Fibroblast of skin of right biceps (primary cell): ENCODE measurements around the gene TRERF1.

Experiments used
- DNase-seq: peaks from one replicate; pipeline ENCODE4 v3.0.0-alpha.2; 2013

Gene TRERF1

DNA sequence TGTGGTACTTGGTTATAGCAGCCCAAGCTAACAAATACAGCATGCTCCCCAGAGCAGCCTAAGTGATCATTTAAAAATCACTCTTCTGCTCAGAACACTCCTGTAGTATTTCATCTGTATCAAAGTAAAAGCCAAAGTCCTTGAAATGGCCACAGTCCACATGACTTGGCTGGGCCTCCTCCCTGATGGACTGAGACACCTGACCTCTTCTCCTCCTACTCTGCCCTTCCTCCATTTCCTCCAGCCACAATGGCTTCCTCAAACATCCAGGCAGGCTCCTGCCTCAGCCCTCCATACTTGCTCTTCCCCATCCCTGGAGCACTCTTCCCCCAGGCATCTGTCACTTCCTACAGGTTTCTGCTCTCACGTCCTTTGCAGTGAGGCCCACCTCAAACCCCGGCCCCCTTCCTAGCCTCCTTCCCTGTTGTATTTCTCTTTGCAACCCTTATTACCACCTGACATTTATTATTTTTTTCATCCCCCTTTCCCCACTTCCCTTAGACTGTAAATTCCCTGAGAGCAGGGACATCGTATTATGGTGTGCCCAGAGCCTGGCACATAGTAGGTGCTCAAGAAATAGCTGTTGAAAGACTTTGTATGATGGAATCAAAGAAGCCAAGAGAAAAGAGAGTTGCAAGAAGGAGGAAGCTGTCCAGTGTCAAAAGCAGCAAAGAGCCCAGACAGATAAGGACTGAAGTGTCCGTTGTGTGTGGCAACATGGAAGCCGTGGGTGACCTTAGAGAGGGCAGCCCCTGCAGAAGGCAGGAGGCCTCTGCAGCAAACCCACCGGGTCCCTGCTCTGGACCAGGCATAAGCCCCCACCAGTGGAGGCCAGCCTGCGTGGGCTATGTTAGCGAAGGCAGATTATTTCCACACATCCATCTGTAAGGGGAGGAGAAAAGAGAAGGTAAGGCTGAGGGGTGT lies 87.5 kb downstream of the TRERF1 start:
- no peak for DNase-seq

DNA sequence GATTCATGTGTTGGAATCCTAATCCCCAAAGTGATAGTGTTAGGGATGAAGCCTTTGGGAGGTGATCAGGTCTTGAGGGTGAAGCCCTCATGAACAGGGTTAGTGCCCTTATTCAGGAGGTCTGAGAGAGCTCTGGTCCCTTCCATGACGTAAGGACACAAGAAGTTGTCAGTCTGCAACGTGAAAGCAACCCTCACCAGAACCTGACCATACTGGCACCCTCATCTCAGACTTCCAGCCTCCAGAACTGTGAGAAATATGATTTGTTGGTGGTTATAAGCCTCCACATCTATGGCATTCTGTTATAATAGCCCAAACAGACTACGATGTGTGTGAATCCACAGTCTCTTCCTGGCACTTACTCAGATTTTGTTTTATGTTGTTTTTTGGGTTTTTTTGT lies 90.7 kb downstream of the TRERF1 start:
- DNase-seq, result no peak

DNA sequence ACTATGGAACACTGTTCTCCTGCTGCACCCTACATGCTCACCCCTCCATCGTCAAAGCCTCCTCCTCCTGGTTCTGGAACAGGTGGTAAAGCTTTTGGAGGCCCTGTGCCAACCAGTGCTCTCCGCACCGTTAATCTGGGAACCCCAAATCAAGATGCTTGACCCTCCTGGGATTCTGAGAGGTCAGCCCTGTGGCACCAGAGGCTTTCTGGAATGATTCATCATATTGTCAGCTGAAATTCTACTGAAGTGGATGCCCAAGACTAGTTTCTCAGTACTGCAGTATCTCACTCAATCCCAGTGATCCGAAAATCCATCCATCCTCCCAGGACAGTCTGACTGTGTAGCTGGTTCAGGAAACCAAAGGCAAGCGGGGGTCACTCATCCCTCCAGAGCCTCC lies 92.7 kb downstream of the TRERF1 start:
- no peak for DNase-seq

DNA sequence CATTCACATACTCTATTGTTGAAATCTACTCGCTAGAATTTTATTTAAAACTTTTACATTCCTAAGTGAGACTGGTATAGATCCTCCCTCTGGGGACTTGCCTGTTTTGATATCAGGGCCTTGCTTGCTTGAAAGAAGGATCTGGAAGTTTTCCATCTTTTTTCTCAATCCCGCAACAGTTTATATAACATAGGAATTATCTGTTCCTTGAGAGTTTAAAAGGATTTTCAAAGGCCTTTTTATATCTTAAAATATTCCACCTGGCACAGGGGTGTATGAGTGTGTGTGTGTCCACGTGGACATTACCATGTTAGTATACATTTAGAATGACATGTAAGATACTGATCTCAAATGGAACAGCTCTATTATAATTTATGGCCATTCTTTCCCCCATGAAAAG lies 96.3 kb downstream of the TRERF1 start:
- no peak for DNase-seq

DNA sequence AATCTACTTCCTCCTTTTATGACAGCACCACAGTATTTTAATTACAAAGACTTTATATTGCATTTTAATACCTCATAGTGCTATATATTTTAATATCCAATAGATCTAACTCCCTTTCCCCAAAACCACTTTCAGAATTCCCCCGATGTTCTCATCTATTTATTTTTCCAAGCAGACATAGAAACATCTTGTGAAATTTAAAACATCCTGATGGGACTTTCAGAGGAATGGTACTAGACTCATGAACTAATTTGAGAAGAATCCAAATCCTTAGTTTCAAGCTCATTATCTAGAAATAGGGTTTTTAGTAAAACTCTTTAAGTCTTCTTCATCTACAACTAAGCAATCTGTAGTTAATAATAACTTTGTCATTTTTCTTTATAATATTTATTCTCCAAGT lies 97.0 kb downstream of the TRERF1 start:
- DNase-seq, result peak; percentile 37

DNA sequence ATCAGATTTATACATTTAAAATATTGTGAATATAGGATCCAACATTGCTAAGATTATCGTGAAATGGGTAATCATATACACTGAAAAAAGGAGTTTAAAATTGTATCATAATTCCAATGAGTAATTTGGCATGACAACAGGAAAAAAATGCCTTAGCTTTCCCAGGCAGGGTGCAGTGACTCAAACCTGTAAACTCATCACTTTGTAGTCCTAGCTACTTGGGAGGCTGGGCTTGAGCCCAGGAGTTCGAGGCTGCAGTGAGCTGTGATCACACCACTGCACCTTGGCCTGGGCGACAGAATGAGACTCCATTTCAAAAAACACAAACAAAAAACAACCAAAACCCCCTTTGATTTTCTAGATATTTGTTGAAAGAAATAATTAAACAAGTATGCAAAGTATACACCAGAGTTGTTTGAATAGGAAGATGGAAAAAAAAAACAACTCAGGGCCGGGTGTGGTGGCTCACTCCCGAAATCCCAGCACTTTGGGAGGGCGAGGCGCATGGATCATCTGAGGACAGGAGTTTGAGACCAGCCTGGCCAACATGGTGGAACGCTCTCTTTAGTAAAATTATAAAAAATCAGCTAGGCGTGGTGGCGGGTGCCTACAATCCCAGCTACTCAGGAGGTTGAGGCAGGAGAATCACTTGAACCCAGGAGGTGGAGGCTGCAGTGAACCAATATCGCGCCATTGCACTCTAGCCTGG lies 98.7 kb downstream of the TRERF1 start:
- DNase-seq, result peak; percentile 85

DNA sequence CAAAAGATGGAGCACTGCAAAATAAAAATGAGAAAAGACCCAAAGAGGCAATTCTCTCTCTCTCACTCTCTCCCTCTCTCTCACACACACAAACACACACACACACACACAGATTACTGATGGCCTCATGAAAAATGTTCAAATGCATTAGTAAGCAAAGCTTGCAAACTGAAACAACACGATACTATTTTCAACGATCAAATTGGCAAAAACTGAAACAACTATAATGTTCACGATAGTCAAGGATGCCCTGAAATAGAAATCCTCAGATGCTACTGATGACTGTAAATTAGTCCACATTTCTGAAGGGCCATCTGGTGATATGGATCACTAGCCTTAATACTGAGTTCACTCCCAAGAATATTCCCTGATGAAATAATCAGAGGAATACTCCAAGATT lies 100.8 kb downstream of the TRERF1 start:
- DNase-seq, result no peak

DNA sequence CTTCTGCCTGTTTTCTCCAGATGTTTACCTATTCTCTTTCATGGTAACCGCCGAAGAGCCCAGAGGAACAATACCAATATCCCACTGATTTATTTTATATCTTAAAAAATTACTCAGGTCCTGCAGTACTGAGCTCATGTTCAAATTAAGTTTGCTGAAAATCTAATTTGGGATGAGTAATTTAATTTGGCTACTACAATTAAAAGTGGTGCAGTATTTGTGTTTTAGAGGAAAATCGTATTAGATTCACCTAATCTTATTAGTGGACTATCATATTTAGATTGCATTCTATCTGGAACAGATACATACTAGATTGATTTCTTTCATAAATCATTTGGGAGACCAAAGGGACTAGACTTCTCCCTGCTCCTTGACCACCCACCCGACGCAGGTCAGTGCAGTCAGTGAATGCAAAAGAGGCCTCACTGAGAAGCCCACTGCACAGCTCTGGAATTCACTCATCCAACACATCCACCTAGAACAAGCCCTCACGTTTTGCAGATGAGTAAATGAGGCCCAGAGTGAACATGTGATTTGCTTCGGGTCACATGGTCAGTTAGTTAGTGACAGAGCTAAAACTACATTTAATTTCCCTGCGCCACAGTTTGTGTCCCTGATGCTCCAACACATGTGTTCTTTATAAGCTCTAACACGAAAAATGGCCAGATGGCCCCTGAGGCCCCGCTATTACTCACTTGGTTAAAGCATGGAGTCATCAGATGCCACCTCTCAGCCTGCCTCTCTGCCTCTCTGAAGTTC lies 101.8 kb downstream of the TRERF1 start:
- peak; percentile 59 for DNase-seq

DNA sequence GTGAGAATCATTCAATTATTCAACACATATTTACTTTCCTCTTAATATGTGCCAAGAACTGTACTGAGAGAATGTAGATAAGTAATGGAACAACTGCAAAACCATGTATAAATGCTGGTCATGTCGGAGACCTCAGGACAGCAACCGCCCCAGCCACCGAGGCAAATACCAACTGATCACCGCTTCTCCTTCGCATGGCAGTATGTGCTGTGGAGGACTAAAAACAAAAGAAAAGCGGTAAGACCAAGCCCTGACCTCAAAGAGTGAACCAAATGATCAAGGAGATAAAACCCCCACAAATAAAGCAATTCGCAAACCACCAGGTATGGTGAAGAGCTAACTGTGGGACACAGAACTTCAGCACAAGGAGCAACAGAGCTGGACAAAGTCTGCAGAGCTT lies 104.3 kb downstream of the TRERF1 start:
- no peak for DNase-seq

DNA sequence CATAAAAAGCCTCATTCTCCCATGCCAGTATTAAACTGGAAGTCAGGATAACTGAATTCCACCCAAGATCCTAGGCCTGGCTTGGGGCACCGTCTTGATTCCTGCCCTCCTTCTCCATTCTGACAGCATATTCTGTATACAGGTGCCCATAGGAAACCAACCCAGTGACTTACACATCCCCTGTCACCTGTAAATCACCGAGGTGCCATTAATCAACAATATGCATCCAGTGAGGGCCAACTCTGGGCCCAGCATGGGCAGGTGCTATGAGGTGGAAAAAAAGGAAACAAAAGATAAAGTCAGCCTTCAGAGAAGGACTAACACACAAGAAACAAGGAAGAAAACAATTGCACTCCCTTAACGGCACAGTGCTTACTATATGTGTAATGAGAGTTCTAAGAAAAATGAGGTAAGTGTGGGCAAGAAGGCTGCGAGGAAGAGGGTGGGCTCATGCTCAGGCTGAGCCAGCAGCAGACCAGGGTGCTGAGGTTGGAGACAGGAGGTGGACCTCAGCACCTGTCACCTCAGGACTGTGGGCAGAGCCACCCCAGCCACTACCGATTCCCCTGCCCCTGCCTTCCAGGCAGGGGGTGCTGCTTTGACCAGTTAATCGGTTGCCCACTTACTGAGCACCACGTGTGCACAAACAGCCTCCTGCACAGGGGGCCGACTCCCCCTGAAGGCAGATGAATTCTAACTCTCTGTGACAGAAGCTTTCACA lies 105.9 kb downstream of the TRERF1 start:
- no peak for DNase-seq

DNA sequence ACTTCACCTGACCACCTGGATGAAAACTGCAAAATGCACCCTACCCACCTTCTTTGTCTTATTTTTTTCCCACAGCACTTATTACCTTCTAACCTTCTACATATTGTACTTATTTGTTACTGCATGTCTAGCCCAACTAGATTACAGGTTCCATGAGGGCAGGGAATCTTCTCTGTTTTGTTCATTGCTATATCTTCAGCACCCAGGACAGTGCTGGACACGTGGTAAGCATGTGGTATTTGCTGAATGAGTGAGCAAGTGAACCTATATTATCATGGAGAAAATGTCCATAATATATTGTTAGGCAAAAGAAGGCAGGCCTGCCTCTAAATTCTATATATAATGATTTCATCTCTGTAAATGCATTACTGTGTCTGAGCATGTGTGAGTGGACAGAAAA lies 107.0 kb downstream of the TRERF1 start:
- DNase-seq, result no peak

DNA sequence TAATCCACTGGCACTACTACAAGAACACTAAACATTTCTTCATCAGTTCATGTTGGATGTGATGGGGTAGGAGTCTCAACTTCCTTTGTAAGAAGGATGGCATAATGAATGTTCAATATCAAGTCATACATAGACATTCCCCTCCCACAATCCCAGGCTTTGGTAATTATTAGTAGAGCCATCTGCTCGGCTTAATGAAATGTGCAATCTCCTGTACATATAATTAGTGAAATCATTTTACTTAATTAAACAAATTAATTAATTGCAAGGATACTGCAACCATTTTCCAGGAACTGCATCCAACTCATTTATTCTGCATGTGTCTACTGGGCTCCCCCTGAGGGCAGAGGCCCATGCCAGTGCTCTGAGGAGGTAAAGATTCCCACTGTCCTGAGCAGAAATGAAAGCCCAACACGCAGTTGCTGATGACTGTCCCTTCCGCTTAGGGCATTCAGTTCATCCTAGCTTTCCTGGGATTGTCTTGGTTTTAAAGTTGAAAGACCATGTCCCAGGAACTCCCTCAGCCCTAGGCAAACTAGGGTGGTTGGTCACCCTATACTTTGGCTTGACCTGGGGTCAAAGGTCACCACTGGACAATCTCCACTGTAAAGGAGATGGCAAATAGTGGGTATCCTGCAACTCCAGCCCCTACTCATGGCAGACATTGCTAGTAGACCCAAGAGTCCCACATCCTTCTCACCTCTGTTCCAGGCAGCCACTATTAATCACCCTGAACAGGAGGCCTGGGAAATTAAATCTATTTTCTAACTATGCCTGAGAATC lies 109.8 kb downstream of the TRERF1 start:
- no peak for DNase-seq

DNA sequence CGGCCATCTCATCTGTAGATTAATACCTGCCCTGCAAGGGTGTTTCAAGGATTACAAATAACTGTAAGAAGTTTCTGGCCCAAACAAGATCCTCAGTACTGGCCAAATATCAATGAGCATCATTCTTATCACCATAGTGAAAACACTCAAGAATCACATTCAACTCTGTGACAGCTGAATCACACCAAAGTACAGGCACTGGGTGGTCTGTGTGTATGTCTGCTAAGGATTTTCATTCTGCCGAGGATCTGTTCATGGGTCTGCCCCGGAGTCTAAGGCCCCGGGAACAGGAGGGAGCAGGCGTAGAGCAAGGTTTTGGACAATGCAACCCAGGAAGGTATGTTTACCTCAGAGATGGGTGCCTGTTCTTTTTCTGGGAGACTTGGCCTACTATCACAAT lies 110.5 kb downstream of the TRERF1 start:
- DNase-seq, result no peak

DNA sequence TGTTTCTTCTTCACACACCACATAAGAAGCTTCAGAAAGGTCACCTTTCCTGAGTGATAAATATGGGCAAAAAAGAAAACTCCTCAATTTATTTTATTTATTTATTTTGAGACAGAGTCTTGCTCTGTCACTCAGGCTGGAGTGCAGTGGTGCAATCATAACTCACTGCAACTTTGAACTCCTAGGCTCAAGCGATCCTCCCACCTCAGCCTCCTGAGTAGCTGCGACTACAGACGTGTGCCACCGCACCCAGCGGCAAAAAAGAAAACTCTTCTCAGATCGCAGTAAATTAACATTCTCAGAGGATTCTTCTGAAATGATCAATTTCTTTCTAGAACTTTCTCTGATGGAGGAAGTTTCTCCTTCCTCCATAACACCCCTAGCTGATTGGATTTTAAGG lies 111.2 kb downstream of the TRERF1 start:
- DNase-seq, result no peak

DNA sequence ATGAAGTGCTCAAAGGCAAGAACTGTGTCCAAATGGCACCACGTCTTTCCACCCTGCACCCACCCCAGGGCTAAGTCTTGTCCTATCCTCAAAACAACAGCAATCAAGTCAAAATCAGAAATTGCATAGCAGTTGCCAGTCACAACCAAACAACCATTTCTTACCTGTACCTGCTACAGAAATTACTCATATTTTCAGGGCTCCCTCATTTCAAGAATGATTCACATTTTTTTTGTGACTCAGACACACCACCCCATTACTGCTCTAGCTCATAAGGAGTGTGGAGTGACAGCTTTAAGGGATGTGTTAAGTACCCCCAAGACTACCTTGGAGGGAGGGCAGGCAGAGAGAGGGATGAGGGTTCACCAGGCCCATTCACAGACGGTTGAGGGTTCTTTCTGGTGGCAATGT lies 111.7 kb downstream of the TRERF1 start:
- DNase-seq, result no peak

DNA sequence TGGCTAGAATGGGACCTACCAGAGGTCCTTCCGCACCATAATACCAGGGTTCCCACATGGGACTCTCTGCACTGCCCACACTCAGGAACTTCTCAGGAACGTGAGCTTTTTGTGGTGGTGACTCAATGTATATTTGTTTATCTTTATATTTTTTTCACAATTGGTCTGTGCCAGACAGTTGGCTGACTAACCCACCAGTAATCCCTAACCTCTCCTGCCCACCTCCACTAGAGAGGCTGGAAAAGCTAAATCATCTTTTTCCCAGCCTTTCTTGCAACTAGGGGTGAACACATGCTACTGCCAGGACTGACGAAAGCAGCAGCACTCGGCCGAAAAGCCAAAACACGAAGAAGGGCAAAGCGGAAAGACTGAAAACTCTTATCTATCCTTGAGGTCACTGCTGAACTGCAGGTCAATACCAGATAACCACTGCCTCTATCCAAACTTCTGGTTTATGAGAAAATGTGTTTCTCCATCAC lies 112.9 kb downstream of the TRERF1 start:
- peak; percentile 98 for DNase-seq

DNA sequence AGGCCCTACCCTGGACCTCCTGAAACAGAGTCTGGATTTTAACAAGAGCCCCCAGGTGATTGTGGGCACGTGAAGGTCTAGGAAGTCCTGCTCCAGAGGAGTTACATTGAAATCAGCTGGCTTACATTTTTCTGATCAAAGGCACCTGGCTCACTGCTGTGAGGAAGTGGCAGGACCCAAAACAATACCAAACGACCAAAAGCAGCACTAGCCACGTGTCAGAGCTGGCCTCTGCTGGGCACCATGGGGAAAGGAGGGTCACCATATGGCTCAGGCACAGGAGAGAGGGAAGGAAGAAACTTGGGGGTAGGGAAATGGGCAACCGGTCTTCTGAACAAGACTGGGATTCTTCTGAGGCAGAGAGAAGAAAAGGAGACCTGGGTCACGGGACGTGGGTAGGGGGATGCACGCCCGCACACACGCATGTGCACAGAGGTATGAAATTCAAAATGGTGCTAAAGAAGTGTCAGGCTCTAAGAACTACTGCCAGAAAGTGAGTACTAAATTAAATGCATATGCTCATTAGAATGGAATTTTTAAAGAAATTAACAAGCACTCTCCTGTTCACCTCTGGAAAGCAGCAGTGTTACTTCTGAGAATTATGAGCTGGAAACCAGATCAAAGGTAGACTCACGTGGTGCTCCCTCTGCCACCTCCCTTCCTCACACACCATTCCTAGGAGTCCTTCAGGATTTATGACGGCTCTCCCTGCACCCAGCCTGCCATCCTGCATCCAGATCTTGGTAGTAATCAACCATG lies 113.6 kb downstream of the TRERF1 start:
- no peak for DNase-seq

DNA sequence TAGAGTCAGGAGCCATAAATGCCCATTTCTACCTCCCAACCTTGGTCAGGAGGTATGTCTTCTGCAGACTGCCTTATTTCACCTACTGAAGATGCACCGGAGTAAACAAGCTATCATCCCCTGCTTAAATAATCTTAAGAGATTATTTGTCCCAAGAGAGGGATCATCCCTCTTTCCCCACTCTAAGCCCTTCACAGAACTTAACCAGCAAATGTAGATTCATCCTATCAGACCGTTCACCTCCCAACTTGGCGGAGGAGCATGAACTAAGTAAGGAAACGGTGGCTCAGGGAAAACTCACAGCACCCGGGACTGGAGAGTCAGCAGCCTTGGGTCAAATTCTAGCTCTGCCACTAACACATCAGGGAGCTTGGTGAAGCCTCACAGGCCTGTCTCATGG lies 115.3 kb downstream of the TRERF1 start:
- no peak for DNase-seq

DNA sequence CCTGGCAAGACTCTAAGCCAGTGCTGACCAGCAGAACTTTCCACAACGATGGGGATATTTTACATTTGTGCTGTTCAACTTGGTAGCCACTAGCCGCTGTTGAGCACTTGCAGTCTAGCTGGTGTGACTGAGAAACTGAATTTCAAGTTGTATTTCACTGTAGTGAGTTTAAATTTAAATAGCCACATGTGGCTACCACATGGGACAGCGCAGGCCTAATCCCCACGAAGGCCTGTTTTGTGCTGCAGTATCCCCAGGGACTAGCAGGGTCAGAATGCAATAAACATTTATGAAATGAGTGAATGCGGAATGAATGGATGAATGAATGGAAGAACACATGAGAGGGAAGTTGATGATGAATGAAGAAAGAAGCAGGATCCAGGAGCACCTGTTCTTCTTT lies 115.8 kb downstream of the TRERF1 start:
- DNase-seq, result no peak

DNA sequence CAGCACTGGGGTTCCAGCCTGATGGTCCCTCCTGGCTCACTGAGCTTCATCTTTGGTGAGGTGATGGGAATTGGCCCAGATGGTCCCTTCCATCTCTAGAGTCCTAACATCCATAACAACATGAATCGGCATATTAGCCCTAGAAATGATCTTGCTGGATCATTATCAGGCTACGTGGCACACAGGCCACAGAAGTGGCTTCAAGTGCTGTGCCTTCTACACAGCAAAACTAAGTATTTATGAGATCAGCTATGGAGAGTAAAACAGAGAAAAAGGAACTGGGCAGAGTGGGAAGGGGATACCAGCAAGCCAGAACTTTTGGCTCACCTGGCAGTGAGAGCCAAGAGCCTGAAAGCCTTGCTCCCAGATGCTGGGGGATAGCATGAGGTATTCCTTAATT lies 116.9 kb downstream of the TRERF1 start:
- DNase-seq, result no peak

DNA sequence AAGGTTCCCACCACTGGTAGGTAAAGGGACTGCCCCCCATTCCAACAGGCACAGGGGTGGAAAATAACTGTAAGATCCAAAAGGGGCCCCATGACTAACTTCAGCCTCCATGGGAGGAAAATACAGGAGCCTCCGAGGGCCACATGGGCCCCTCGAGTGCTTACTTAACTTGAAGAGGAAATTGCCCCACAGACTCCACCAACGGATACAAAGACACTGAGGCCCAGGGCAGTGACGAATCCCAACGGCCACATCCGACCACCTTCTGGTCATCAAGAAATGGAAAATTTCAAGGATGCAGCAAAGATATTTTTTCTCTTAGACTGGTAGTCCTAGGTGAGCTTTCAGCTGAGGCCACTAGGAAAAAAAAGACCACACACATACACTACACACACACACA lies 118.1 kb downstream of the TRERF1 start:
- DNase-seq, result no peak
